Adrenal gland (tissue), 5 donors: ENCODE results near the gene RBM26.

Source experiments
- POLR2A ChIP-seq, 2 donors: fragments of 450-650 bp; IDR thresholded peaks; one replicate each; pipeline ENCODE4 v1.6.1; 2017; ENCODE audit warnings: antibody characterized with exemption in 2 of 2, mild to moderate bottlenecking in 2 of 2, moderate library complexity in 1 of 2
- TF ChIP-seq, protein P1 (sequence below), 6 experiments: fragments of 450-650 bp in 4 of 6; fragments of 200-600 bp in 2 of 6; sonication (generic) in 1 of 6; IDR thresholded peaks; 1 replicate in 5 of 6; 2 replicates in 1 of 6; pipeline versions ENCODE4 v1.5.1 to v1.8.0; 2016 to 2021; ENCODE audit warnings: antibody characterized with exemption in 6 of 6, mild to moderate bottlenecking in 2 of 6, moderate library complexity in 1 of 6
- donor health status: DM: no; HTN: no; CAD: no.

DNA sequence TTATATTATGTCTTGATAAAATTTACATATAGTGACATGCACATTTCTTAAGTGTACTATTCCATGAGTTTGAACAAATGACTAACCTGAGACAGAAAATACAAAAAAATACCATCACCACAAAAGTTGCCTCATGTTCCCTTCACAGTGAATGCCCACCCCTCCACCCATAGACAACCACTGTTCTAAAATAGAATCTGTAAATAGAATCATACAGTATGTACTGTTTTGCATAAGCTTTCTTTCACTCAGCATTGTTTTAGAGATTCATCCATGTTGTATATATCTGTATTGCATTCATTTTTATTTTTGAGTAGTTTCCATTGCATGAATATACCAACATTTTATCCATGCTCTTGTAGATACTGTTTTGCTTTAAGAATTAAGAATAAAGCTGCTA, 23.3 kb upstream of the RBM26 start:
- no peak for TF ChIP-seq POLR2A (IDR thresholded peaks at IDR 0.05)
- TF ChIP-seq, protein P1, sequence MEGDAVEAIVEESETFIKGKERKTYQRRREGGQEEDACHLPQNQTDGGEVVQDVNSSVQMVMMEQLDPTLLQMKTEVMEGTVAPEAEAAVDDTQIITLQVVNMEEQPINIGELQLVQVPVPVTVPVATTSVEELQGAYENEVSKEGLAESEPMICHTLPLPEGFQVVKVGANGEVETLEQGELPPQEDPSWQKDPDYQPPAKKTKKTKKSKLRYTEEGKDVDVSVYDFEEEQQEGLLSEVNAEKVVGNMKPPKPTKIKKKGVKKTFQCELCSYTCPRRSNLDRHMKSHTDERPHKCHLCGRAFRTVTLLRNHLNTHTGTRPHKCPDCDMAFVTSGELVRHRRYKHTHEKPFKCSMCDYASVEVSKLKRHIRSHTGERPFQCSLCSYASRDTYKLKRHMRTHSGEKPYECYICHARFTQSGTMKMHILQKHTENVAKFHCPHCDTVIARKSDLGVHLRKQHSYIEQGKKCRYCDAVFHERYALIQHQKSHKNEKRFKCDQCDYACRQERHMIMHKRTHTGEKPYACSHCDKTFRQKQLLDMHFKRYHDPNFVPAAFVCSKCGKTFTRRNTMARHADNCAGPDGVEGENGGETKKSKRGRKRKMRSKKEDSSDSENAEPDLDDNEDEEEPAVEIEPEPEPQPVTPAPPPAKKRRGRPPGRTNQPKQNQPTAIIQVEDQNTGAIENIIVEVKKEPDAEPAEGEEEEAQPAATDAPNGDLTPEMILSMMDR (IDR thresholded peaks at IDR 0.05) = no peak
